HG03565 (cell line): ENCODE data around the gene NSFL1C.

Source experiments
- ATAC-seq: cut with Tn5 transposase; IDR thresholded peaks from one replicate; pipeline ENCODE4 v1.9.1; 2021; ENCODE audit warnings: mild to moderate bottlenecking, moderate library complexity; ENCODE audit not compliant: unreplicated experiment

Gene NSFL1C

DNA sequence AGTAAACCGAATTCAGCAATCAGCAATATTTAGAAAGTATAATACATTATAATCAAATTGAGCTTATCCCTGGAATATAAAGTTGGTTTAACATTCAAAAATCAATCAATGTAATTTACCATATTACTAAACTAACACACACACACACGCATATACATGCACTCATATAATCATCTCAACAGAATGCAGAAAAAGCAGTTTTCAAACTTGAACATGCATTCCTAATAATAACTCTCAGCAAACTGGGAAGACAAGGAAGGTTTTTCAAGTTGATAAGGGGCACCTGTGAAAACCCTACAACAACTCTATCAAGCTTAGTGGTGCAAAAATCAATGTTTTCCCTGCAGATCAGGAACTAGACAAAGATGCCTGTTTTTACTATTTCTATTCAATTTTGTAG lies 19.9 kb upstream of the NSFL1C start:
- ATAC-seq = no peak

DNA sequence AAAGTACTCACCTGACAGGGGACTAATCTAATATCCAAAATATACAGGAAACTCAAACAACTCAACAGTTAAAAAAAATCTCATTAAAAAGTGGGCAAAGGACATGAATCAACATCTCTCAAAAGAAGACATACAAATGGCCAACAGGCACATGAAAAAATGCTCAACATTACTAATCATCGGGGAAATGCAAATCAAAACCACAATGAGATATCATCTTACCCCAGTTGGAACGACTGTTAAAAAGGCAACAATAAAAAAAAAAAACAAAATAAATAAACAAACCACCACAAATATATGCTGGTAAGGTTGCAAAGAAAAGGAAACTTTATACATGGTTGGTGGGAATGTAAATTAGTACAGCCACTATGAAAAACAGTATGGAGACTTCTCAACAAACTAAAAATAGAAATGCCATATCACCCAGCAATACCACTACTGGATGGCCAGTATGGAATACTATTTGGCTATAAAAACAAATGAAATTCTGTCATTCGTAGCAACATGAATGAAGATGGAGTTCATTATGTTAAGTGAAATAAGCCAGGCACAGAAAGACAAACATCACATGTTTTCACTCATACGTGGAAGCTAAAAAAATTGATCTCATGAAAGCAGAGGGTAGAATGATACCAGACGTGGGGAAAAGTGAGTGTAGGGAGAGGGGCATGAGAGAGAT lies 17.9 kb upstream of the NSFL1C start:
- no peak for ATAC-seq

DNA sequence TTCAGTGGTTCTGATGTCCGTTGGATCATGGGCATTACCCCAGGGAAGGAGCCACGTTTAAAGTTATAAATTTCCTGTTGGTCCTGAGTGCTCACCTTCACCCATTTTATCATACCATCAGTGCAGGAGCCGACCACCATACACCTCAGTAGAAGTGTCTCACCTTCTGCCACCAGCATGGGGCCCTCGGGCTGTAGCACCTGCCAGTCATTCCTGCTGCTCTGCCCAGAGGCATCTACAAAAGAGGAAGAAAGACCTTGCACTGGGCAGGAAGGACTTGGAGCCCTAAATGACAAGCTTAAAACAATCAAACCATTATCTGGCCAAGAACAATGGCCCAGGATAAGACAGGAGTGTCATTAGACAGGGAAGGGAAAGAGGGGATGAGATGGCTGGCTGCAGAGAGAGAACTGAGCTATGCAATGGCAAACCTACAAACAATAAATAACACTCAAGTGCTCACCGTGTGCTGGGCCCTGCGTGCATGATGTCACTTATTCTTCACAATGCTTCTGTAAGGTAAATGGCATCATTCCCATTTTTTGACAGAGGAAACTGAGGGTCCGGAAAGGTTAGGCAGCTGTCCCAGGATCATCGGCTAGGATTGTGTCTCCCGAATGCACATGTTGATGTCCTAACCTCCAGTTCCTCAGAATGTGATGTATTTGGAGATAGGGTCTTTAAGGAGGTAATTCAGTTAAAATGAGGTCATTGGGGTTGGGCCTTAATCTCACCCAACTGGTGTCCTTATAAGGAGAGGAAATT lies 13.4 kb upstream of the NSFL1C start:
- no peak for ATAC-seq

DNA sequence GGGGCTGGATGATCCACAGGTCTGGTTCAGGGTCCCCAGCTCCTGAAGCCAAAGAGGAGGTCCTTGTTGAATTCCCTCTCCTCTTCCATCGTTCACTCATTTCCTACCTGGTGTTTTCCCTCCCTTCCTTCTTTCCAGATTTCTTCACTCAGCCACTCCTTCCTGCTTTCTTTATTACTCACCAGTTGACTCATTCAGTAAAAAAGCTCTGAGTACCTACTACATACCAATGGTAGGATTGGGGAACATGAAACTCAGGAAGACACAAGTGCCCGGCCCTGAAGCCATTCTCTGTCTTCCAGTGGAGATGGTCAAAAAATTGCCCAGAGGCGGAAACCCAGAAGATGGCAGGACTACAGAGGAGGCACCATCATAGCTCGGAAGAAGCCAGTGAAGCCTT lies 11.9 kb upstream of the NSFL1C start:
- ATAC-seq = no peak

DNA sequence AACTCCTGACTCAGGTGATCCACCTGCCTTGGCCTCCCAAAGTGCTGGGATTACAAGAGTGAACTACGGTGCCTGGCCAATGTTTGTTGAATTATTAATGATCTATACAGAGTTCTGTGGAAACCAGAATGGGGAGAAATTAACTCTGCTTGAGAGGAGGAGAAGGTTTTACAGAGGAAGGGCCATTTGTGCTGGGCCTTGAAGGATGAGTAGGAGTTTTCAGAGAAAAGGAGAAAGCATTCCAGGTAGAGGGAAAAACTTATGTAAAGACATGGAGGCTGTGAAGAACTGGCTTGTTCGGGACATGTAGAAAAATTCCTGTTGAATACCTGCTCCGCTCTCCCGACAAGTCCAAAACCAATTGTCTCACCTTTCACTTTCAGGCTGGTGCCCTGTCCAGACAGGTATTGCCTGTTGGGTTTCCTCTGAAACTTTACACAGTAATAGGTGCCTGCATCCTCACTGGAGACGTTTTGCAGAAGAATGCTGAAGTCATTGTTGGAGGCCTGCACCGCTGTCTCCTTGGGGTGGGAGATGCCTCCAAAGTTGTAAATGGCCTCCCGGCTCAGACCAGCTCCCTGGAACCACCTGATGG lies 11.3 kb upstream of the NSFL1C start:
- no peak for ATAC-seq

DNA sequence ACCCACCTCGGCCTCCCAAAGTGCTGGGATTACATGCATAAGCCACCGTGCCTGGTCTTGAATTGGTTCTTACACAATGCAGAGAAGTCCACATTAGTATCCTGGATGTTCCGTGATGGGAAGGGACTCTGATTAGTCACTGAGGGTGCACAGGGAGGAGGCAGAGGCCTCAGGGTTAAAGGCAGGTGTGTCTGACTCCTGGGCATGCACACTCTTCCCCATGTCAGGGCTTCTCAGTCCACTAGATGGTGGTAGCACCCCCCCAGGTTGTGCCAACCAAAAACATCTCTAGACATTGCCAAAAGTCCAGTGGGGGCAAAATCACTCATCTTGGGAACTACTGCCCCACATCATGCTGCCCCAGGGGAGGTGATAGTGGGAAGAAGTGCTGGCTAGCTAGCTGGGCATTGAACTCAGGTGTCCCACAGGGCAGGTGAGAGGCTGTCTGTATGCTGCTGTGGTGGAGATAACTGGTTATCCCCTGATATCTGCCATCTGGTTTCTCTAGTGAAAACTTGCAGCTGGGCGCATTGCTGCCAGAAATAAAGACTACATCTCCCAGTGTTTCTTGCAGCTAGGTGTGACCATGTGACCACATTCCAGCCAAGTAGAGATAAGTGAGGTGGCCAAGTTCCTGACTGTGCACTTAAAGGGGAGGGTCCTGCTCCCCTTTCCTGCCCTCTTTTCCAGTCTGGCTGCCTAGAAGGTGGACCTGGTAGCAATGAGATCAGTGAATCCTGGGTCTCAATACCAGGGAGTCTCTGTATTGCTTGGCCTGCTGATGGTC lies 8.4 kb upstream of the NSFL1C start:
- ATAC-seq = no peak

DNA sequence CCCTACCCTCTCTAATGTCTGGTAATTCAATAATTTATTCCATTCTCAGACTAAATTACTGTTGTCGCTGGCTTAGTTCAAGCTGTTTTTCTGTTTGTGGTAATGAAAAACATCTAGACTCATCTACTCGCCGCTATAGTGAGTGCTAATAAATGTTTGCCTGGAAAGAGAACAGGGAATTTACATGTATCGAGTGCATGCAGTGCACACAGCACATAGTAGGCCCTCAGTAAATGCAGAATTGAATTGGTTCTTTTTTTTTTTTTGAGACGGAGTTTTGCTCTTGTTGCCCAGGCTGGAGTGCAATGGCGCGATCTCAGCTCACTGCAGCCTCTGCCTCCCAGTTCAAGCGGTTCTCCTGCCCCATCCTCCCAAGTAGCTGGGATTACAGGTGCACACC lies 7.7 kb upstream of the NSFL1C start:
- ATAC-seq = no peak

DNA sequence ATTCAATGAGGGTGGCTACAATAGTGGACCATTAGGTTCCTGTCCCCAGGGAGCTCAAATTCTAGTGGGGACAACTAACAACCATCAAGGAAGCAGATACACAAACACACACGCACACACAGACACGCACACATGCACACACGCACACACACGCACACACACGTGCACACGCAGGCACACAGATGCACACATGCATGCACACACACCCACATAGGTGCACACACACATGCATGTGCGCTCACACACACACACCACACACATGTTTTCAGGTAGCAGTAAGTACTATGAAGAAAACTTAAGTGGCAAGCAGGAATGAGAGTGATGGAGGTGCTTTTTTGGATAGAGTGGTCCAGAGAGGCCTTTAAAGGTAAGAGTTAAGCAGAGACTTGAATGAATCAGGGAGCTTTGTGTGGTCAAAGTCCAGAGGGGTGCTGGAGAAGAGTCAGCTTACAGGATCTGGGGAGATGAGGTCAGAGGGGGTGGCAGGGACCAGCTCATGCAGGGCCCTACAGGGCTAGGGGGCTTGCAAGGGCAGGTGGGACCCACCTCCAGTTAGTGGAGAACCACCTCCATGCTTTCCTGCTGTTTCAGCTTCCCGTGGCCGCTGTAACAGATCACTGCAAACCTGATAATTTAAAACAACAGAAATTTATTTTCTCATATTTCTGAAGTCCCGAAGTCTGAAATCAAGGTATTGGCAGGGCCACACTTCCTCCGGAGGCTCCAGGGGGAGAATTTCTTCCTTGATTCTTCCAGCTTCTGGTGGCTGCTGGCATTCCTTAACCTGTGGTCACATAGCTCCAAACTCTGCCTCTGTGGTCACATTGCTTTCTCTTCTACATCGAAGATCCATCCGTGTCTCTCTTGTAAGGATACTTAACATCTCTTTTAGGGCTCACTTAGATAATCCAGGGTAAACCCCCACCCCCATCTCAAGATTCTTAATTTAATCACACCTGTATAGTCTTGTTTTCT lies 6.9 kb upstream of the NSFL1C start:
- ATAC-seq = no peak

DNA sequence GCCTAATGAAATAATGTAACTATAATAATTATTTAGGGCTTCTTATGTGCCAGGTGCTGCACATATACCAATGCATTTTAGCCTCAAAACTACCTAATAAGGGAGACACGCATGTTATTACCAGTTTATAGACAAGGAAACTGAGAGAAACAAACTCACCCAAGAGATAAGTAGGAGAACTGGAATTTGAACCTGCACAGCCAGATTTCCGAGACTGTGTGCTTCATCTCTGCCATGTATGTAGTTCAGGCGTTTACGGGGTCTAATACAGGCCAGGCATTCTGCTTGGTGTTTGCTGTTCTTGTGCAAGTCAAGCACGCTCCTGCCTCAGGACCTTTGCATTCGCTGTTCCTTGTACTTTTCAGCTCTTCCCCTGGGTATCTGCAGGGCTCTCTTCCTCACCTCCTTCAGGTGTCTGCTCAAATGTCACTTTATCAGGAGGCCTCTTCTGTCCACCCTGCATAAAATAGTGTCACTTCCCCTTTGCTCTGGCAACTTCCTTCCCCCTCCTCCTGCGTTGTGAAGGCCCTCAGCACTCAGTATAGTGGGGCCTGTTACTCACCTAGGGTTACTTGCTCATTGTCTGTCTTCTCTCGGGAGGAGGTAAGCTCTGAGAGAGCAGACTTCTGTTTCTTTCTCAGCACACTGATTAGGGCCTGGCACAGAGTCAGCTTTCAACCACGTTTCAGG lies 6.1 kb upstream of the NSFL1C start:
- no peak for ATAC-seq

DNA sequence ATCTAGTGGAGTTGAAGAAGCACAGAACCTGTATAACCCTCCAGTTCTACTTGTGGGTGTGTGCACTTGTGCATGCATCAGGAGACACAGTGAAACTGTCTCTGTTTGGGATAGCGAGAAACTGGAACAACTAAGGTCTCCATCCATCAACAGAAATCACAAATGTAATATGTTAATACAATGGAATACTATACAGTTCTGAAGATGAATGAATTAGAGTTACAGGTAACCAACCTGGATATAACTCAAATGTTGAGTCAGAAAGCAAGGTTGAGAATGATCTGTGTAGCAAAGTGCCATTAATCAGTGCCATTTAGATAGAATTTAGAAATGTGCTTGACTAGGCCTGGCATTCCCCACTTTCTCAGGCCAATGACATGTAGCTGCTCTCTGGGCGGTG lies 4.6 kb upstream of the NSFL1C start:
- ATAC-seq = no peak

DNA sequence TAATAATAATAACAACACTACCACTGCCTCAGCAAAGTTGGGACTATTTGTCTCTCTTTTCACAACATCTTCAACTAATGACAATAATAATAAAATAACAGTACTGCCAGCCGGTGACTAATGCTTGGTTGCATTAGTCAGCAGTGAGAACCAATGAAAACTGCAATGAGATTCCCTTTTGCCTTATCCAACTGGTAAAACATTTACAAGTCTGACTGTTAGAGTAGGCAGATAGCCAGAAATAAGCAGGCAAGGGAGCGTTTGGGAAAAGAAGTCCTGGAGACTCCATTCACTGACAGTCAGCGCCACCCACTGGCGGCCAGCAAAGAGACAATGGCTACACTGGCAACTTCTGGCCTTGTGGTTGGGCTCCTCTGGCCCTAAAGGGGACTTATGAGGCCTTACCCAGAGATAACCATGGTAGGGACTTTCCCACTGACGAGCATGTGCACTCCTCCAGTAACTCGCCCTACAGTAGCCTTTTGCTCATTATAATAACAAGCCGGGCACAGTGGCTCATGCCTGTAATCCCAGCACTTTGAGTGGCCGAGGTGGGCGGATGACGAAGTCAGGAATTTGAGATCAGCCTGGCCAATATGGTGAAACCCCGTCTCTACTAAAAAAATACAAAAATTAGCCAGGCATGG lies 3.4 kb upstream of the NSFL1C start:
- ATAC-seq = no peak

DNA sequence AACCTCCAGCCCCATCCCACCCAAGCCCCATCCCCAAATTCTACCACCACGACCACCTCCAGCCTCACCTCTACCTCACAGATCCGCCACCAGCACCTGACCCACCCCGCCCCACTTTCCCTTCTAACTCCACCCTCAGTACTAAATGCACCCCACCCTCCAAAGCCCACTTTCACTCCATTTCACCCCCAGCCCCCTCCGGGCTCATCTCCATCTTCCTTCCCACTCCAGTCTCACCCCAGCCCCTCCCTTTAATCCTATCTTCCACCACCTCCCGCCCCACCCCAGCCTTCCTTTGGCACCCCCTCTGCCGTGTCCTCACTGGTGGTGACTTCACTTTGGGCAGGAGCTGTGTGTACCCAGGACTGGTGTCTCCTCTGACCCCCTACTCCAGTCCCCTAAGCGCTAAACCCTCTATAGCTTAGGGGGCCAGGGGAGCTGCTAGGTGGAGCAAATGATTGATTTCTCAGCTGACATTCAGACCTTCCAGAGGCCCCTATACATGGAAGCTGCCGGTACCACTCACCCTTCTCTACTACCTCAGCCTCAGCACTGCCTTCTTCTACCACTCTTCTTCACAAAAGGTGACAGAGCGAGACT lies 2.8 kb upstream of the NSFL1C start:
- no peak for ATAC-seq

DNA sequence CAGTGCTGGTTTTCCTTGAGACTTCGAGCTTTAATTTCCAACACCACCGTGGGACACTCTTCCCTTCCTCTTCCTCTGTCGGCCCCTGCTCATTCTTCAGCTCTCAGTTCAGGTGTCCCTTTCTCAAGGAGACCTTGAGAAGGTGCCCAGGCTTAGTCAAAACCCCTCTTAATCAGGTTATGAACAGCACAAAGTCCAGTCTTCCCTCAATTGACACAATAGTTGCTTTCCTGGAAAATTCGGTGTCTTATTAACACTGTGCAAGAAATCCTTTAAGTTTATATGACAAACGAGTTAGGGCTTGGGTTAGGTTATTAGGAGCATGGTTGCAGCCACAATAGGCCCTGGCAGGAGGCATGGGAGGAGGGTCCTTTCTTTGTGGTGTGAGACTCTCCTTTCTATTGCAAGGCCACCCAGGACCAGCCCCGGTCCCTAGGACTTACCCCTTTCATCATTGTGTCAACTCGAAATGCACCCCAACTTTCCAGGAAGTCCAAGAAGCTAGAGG lies 1.5 kb upstream of the NSFL1C start:
- ATAC-seq = no peak

DNA sequence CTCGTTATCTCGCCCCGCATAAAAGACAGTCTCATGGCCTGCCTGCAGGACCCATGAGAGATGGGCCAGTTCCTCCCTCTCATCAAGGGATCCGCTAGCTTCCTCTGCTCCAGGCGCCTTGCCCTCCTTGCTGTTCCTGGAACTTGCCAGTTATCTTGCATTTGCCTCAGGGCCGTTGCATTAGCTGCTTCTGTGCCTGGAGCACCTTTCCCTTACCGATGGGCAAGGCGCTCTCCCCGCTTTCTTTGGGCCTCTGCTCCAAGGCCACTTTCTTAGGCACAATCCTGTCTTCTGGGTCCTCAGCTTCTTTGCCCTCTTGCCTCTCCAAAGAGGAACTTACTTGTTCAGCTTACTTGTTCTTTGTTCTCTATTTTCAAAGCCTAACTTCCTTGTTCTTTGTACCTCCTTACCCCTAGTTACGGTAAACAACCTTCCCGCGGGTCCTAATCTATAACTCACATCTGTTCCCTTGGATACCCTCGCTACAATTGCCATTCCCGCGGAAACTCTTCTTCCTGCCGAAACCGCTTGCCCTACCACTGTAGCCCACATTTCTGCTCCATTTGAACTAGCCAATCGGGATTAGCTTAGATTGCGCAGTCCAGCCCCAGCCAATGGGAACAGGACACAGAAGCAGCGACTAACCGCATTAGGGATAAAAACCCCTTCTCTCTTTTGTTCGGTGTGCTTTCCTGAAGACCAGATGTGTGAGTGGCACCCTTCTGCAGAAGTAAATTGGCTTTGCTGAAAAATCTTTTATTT lies 887 bp upstream of the NSFL1C start:
- ATAC-seq = no peak

DNA sequence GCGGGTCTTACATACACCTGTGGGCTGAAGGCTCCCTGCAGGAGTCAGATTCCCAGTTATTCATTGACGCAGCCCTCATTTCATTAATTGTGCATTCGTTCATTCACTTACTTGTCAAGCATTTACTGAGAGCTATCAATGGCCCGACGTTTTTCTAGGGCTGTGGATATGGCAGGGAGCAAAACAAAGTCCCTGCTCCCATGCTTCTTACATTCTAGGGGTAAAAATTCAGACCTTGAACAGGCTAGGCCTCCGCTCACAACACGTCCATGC lies 369 bp upstream of the NSFL1C start:
- ATAC-seq = no peak

DNA sequence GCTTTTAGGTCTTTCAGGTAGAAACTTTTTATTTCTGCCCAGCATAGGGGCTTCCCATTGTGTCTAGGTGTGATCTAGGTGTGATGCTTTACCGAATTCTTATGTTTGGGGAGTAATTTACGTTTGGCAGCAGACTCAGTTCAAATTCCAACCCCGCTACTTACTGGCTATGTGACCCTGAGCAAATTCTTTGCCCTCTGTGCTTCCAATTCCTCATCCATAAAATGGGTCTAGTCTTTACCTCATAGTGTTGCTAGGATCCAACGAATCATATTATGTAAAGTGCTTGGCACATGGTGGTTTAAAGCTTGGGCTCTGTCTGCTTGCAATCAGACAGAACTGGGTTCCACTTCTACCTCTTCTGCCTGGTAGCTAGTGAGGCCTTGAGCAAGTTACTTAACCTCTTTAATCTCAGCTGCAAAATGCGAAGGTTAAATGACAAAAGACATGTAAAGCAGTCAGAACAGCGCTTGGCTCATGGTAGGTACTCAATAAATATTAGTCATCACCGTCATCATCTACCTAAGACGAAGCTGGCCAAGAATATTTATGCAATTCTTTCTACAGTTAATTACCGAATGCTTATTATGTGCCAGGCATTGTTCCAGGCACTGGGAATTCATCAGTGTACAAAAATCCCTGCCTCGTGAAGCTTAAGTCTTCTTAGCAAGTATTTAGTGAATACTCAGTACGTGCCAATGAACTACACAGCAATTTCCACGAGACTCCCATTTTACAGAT lies 1.0 kb downstream of the NSFL1C start:
- ATAC-seq = no peak

DNA sequence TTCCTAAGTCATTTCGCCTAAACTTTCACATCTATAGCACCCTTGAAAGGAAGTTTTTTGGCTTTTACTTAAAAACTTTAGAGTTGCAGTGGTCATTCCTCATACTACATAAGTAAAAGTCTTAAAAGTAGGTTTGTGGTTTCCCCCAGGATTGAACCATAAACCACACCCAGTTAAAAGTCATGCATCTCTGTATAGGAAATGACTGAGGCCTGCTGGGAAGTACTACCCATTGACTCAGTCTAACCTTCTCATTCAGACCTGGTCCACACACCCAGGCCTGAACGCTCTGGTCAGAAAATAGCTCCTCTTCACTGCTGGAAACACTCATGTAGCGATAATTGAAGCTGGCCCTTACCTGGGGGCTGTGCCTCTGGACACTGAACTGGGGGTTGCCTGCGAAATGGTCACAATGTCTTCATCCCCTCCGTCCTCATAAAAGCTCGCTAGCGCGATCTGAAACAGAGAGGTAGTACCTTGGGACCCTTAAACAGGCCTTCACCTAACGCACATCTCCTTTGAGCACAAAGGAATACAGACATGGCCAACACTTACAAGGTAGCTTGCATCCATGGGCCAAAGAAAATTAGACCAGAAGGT lies 2.6 kb downstream of the NSFL1C start:
- no peak for ATAC-seq
